Endothelial cell of umbilical vein (primary cell): Measurements from ENCODE around the gene CCDC146. TPM values are rescaled to one million over a fixed set of nuclear protein-coding genes. Genes with fewer than 3 reads are reported as not detected.

ENCODE experiments used
- BruUV-seq: library from RNA; stranded (reverse); fragments of 400-500 nt; replicated peaks from 2 replicates; lab custom pipeline; 2021; lab: Mats Ljungman, UMichigan
- CTCF ChIA-PET: fragments of 300-600, 350-600 bp; sonication (Branson Sonifier 250); formaldehyde crosslinking; loops from one replicate; lab custom pipeline; 2021; ENCODE audit warnings: antibody characterized with exemption, inconsistent platforms; lab: Charles Lee
- POLR2A ChIA-PET: fragments of 300-600, 350-600 bp; sonication (Branson Sonifier 250); formaldehyde crosslinking; loops from one replicate; lab custom pipeline; 2021; ENCODE audit warnings: antibody characterized with exemption, inconsistent platforms; lab: Charles Lee
- DNase-seq: peaks from one replicate; pipeline ENCODE4 v3.0.0-alpha.2; 2011; ENCODE audit warnings: low read depth, low spot score
- FAIRE-seq: peaks from 2 replicates; lab custom pipeline; 2011; peaks lifted over from hg19 to GRCh38; lab: Jason Lieb, UNC
- H2AFZ ChIP-seq: 2 replicates; pipeline ENCODE4 v1.6.0; 2012; ENCODE audit warnings: low read depth, low read length, control low read depth, inconsistent platforms
- H3K27ac ChIP-seq: 2 replicates; pipeline ENCODE4 v1.5.1; 2011; ENCODE audit warnings: low read depth, mild to moderate bottlenecking, control low read depth, low read length, moderate library complexity; ENCODE audit not compliant: insufficient read depth
- H3K27me3 ChIP-seq, 2 experiments: 2 replicates each; pipeline versions ENCODE4 v1.6.0 to v1.6.1; 2011; ENCODE audit warnings: low read length in 2 of 2, mixed read lengths in 1 of 2; ENCODE audit not compliant: control insufficient read depth in 2 of 2, insufficient read depth in 2 of 2
- H3K36me3 ChIP-seq, 2 experiments: 2 replicates in 1 of 2; 3 replicates in 1 of 2; pipeline ENCODE4 v1.5.1; 2011; ENCODE audit warnings: low read length in 2 of 2, mild to moderate bottlenecking in 1 of 2, moderate library complexity in 1 of 2; ENCODE audit not compliant: control insufficient read depth in 2 of 2, insufficient read depth in 2 of 2; ENCODE audit errors: extremely low read depth in 1 of 2
- H3K4me1 ChIP-seq: 3 replicates; pipeline ENCODE4 v1.5.1; 2011; ENCODE audit warnings: mild to moderate bottlenecking, low read length; ENCODE audit not compliant: control insufficient read depth, insufficient read depth; ENCODE audit errors: extremely low read depth
- H3K4me2 ChIP-seq: 2 replicates; pipeline ENCODE4 v1.6.1; 2011; ENCODE audit warnings: low read length, control low read depth, mixed read lengths; ENCODE audit not compliant: insufficient read depth
- H3K4me3 ChIP-seq, 3 experiments: fragments of 200-600 bp in 1 of 3; sonication (generic), shearing (Covaris generic) in 1 of 3; replicated peaks in 1 of 3; 2 replicates each; pipeline ENCODE4 v1.5.1; 2011 to 2016; ENCODE audit warnings: control low read depth in 3 of 3, low read length in 3 of 3, mild to moderate bottlenecking in 2 of 3, inconsistent platforms in 1 of 3, low read depth in 1 of 3, moderate library complexity in 1 of 3; ENCODE audit not compliant: insufficient read depth in 1 of 3
- H3K79me2 ChIP-seq: 2 replicates; pipeline ENCODE4 v1.6.0; 2012; ENCODE audit warnings: low read length, inconsistent platforms; ENCODE audit not compliant: control insufficient read depth, insufficient read depth
- H3K9ac ChIP-seq: replicated peaks from 2 replicates; pipeline ENCODE3; 2011; ENCODE audit warnings: low read length, control low read depth; ENCODE audit not compliant: insufficient read depth; ENCODE audit errors: extremely low read depth
- H3K9me1 ChIP-seq: replicated peaks from 3 replicates; pipeline ENCODE4 v1.6.0; 2011; ENCODE audit warnings: mild to moderate bottlenecking, low read length; ENCODE audit not compliant: control insufficient read depth, insufficient read depth; ENCODE audit errors: extremely low read depth
- H3K9me3 ChIP-seq: replicated peaks from 2 replicates; pipeline ENCODE4 v1.5.1; 2012; ENCODE audit warnings: low read length, inconsistent platforms; ENCODE audit not compliant: control insufficient read depth, insufficient read depth
- H4K20me1 ChIP-seq: replicated peaks from 2 replicates; pipeline ENCODE3; 2011; ENCODE audit warnings: mild to moderate bottlenecking, low read length; ENCODE audit not compliant: control insufficient read depth, insufficient read depth; ENCODE audit errors: extremely low read depth
- EZH2 ChIP-seq: IDR thresholded peaks from 2 replicates; pipeline ENCODE4 v1.6.1; 2012; ENCODE audit warnings: borderline replicate concordance, low read depth, mild to moderate bottlenecking, moderate library complexity, low read length, inconsistent platforms; ENCODE audit not compliant: severe bottlenecking
- FOS ChIP-seq: IDR thresholded peaks from 2 replicates; pipeline ENCODE4 v1.6.1; 2011; ENCODE audit warnings: mild to moderate bottlenecking, low read length, moderate library complexity, borderline replicate concordance; ENCODE audit not compliant: insufficient read depth
- GATA2 ChIP-seq: IDR thresholded peaks from 2 replicates; pipeline ENCODE4 v1.7.0; 2011; ENCODE audit warnings: low read depth, mild to moderate bottlenecking, moderate library complexity, mixed read lengths, low read length; ENCODE audit not compliant: insufficient read length, insufficient read depth
- JUN ChIP-seq: IDR thresholded peaks from 2 replicates; pipeline ENCODE4 v1.6.1; 2011; ENCODE audit warnings: borderline replicate concordance, low read depth; ENCODE audit not compliant: insufficient read length, insufficient read depth
- MYC ChIP-seq: IDR thresholded peaks from one replicate; pipeline ENCODE4 v1.6.1; 2011; ENCODE audit warnings: mild to moderate bottlenecking, low read depth, low read length
- POLR2A ChIP-seq: IDR thresholded peaks from 2 replicates; pipeline ENCODE4 v1.6.1; 2012; ENCODE audit warnings: low read depth, mild to moderate bottlenecking, control low read depth, low read length
- POLR2AphosphoS5 ChIP-seq: IDR thresholded peaks from 2 replicates; pipeline ENCODE4 v1.6.1; 2012; ENCODE audit warnings: low read depth, mild to moderate bottlenecking, control low read depth, low read length, moderate library complexity; ENCODE audit not compliant: insufficient read depth
- dilution Hi-C: fragments of 300-500 bp; cut with MboI; formaldehyde crosslinking; loops from one replicate; pipeline ENCODE4 v1.15.0; 2019; ENCODE audit warnings: low sequenced_read_pairs; ENCODE audit not compliant: extremely low pct_ligation_motif_present
- intact Hi-C: fragments of 100-400 bp; cut with micrococcal nuclease; formaldehyde crosslinking; loops from one replicate; pipeline ENCODE4 v1.10.0; 2022
- polyA plus RNA-seq, 4 experiments: library from polyadenylated mRNA; depleted of rRNA in 3 of 4; stranded (reverse) in 3 of 4; unstranded in 1 of 4; fragments of >200 nt; gene quantifications; 2 replicates each; pipeline versions ENCODE4 v1.2.1 to v1.2.3, GENCODE V29; 2011 to 2012; ENCODE audit warnings: missing spikeins in 1 of 4
- total RNA-seq: library from RNA; stranded (reverse); gene quantifications from 2 replicates; pipeline ENCODE4 v1.2.3, GENCODE V29; 2021
- TF ChIP-seq, protein P1 (sequence below), 2 donors: IDR thresholded peaks; 1 replicate in 1 of 2; 2 replicates in 1 of 2; pipeline ENCODE4 v1.5.1; 2011; ENCODE audit warnings: low read length in 2 of 2, mild to moderate bottlenecking in 2 of 2, moderate library complexity in 2 of 2, control low read depth in 1 of 2, inconsistent platforms in 1 of 2, low read depth in 1 of 2; ENCODE audit not compliant: insufficient read depth in 1 of 2; ENCODE audit errors: extremely low read depth in 1 of 2
- TF ChIP-seq, protein P2 (sequence below): IDR thresholded peaks from 2 replicates; pipeline ENCODE4 v1.6.1; 2011; ENCODE audit not compliant: insufficient read depth, insufficient read length

The CCDC146 gene
- total and polyA plus RNA-seq, 2 donors (not counting 3 experiments of a cell fraction or from before 2014, with no cell fraction given) = 0.65 to 2.2 TPM

- no peaks in the 10 kb centered on the region for H3K9me1 ChIP-seq
- no peak overlapping the region for H3K9ac ChIP-seq
- H3K4me1 ChIP-seq = no peaks in the 10 kb centered on the region
- no peak overlapping the region for H2AFZ ChIP-seq
- intact Hi-C loops (no loop called here), dilution Hi-C loops (no loop called here)
- no peak for DNase-seq
- TF ChIP-seq POLR2A (no peak), JUN (no peak), FOS (no peak), MYC (no peak), EZH2 (no peak), GATA2 (no peak), POLR2AphosphoS5 (no peak)
- TF ChIP-seq, protein P1, sequence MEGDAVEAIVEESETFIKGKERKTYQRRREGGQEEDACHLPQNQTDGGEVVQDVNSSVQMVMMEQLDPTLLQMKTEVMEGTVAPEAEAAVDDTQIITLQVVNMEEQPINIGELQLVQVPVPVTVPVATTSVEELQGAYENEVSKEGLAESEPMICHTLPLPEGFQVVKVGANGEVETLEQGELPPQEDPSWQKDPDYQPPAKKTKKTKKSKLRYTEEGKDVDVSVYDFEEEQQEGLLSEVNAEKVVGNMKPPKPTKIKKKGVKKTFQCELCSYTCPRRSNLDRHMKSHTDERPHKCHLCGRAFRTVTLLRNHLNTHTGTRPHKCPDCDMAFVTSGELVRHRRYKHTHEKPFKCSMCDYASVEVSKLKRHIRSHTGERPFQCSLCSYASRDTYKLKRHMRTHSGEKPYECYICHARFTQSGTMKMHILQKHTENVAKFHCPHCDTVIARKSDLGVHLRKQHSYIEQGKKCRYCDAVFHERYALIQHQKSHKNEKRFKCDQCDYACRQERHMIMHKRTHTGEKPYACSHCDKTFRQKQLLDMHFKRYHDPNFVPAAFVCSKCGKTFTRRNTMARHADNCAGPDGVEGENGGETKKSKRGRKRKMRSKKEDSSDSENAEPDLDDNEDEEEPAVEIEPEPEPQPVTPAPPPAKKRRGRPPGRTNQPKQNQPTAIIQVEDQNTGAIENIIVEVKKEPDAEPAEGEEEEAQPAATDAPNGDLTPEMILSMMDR (IDR thresholded peaks at IDR 0.05; ENCODE audit: extremely low read depth in 1 of 2, insufficient read depth in 1 of 2, low read depth in 1 of 2, low read length in 2 of 2) = no peak
- TF ChIP-seq, protein P2, sequence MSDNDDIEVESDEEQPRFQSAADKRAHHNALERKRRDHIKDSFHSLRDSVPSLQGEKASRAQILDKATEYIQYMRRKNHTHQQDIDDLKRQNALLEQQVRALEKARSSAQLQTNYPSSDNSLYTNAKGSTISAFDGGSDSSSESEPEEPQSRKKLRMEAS = no peak
- no peaks in the 10 kb centered on the region for H4K20me1 ChIP-seq
- H3K27ac ChIP-seq = no peak overlapping the region
- ChIA-PET POLR2A (no interaction called here), CTCF (interaction anchor here (1.9 to 4.8 kb wide), 3 partner anchors 32 to 133 kb away, joined by 10 to 103 read pairs (median 11); no protein-coding TSS in a partner anchor)
- peaks cover 0 to 2% of the 10 kb centered on the region in 2 experiments for H3K27me3 ChIP-seq
- no peak overlapping the region for H3K4me2 ChIP-seq
- H3K79me2 ChIP-seq = no peaks in the 10 kb centered on the region
- no peaks in the 10 kb centered on the region for H3K36me3 ChIP-seq
- BruUV-seq = no TSS peak
- no peaks in the 10 kb centered on the region for H3K9me3 ChIP-seq
- H3K4me3 ChIP-seq = no peak overlapping the region
- no peak for FAIRE-seq
Measured at GRCh38 chr7:77245015-77245755, 122.8 kb downstream of the CCDC146 start.
